RPMI7951 (cell line): ENCODE results near the gene COL9A3. TPM values are rescaled to one million over a fixed set of nuclear protein-coding genes. Genes with fewer than 3 reads are reported as not detected.

Source experiments
- DNase-seq: peaks from one replicate; pipeline ENCODE4 v3.0.0-alpha.2; 2012; ENCODE audit warnings: low read depth
- total RNA-seq: library from RNA; depleted of rRNA; stranded (reverse); fragments of >200 nt; shearing (Covaris generic); gene quantifications from 2 replicates; pipeline ENCODE4 v1.2.3, GENCODE V29; 2014

Gene COL9A3
- total RNA-seq, 1 experiment from 2014 or later: 5.9 TPM

GRCh38 chr20:62855120-62855519 lies 38.3 kb downstream of the COL9A3 start:
- DNase-seq: no peak

- no peak for DNase-seq
Measured at GRCh38 chr20:62856931-62857619, 40.2 kb downstream of the COL9A3 start.

- DNase-seq: peak; percentile 26
Measured at GRCh38 chr20:62858058-62858830, 41.4 kb downstream of the COL9A3 start.

- no peak for DNase-seq
Measured at GRCh38 chr20:62859721-62860120, 42.9 kb downstream of the COL9A3 start.

- DNase-seq: peak; percentile 69
Measured at GRCh38 chr20:62860391-62860923, 43.6 kb downstream of the COL9A3 start.

DNA sequence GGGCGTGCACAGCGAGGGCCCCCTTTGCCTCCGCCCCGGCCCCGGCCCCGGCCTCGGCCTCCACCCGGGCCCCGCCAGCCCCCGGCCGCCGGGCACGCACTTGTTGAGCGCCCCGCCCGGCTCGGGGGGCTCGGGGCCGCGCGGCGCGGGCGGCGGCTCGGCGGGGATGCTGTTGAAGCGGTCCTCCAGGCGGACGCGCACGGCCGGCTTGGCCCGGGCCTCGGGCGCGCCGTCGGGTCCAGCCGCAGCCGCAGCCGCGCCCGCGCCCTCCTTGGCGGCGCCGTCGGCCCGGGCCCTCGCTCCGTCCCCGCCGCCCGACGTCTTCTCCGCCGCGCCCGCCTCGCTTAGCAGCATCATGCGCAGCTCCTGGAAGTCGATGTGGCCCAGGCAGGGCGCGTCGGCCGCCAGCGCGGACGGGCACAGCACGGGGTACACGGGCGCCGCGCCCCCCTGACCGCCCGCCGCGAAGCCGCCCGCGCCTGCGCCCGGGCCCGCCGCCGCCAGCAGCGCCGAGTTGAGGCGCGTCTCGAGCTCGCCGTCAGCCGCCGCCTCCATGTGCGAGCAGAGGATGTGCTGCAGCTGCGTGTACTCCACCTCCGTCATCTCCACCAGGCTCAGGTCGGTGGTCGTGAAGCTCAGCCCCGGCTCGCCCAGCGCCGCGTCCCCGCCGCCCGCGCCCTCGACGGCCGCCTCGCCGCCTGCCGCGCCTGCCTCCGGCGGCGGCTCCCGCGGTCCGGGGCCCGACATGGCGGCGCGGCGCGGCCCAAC lies 44.3 kb downstream of the COL9A3 start:
- peak; percentile 35 for DNase-seq

- DNase-seq: peak; percentile 83
Measured at GRCh38 chr20:62861726-62862336, 45.0 kb downstream of the COL9A3 start, which contains the start of gene TCFL5. Gene TCFL5, minus strand, starts transcription at chr20:62861822. Its CDS starts 152 bp downstream, at chr20:62861670.

- no peak for DNase-seq
Measured at GRCh38 chr20:62864207-62864606, 47.4 kb downstream of the COL9A3 start.

DNA sequence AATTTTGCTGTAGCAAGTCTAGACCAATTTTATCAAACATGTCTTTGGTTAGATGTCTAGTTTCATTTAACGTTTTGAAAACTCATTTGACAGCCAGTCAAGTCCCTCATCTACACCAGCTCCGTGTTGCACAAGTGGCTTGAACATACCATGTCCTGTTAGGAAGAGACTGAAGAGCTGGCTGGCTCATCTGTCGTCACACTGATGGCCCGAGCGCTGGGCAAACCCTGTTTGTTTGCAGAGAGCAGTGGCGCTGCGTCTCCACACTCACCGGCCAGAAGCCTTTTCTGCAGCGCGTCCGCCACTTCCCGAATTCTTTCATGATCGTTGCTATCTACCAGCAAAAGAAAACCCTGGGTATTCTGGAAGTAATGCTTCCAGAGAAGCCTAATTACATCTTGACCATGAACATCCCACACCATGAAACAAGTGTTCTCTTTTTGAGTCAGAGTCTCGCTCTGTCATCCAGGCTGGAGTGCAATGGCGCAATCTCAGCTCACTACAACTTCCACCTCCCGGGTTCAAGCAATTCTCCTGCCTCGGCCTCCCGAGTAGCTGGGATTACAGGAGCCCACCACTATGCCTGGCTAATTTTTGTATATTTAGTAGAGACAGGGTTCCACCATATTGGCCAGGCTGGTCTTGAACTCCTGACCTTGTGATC lies 55.5 kb downstream of the COL9A3 start:
- no peak for DNase-seq

GRCh38 chr20:62872862-62873261 lies 56.0 kb downstream of the COL9A3 start:
- no peak for DNase-seq

DNA sequence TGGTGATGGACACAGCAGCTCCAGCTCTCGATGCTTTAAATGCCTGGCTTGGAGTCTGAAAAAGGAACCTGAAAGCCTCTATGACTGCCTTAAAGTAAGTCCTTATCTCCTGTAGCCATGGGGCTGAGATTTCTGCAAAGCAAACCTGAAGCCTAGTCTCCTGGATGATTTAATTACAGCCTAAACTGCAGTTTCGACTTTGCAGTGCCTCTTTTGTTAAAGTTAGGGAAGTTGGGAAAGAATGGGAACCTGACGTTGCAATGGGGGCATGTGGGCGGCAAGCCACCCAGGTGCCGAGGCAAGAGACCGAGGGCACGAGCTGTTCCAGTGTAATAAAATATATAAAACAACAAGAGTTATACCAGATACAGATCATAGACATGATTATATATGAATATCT lies 56.4 kb downstream of the COL9A3 start:
- no peak for DNase-seq

DNA sequence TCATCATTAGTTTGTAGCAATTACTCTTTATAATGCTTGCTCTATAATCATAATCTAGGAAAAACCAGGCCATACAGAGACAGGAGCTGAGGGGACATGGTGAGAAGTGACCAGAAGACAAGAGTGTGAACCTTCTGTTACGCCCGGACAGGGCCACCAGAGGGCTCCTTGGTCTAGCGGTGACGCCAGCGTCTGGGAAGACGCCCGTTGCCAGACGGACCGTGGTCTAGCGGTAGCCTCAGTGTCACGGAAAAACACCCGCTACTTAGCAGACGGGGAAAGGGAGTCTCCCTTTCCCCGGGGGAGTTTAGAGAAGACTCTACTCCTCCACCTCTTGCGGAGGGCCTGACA lies 56.8 kb downstream of the COL9A3 start:
- peak; percentile 89 for DNase-seq

GRCh38 chr20:62874964-62875344 lies 58.1 kb downstream of the COL9A3 start:
- no peak for DNase-seq

- peak; percentile 94 for DNase-seq
Measured at GRCh38 chr20:62875419-62876361, 58.8 kb downstream of the COL9A3 start.

- DNase-seq: no peak
Measured at GRCh38 chr20:62876501-62876901, 59.7 kb downstream of the COL9A3 start.

DNA sequence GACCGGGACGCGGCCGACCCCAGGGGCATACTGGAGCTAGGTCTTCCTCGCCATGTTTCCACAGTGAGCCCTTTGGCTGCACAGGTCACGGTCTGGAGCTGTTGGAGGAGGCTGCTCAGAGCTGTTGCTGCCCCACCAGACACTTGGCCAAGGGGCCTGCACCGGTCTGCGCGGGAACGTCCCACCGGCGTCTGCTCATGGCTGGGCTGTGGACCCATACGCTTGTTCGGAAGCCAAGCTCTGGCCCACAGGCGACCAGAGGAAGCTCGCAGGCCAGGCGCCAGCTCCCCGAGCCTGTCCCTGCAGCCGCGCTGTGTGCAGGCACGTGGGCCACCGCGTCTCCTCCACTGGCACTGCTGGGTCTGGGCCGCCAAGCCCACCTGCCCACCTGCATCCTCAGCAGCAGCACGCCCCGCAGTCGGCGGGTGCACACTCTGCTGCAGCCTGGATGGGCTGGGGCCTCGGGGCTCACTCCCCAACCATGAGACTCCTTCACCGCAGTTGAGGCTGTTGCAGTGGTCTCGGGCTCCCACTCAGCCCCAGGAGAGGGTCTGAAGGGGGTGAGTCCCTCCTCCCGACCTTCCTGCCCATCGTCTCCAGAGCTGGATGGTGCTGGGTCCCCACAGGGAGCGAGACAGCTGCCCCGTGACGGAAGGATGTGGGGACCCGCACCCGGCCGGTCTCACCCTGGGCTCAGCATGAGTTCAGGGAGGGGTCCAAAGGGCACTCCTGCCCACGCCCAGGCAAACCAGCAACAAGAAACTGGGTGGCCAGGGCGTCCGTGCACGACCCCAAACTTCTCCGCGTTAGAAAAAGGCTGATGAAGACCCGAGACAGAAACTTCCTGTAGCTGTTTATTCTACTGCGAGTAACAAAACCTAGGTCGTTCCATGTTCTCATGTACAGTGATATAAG lies 60.3 kb downstream of the COL9A3 start:
- no peak for DNase-seq

GRCh38 chr20:62878244-62879038 lies 61.6 kb downstream of the COL9A3 start:
- no peak for DNase-seq
